ENCODE measurements around the gene GRIA2.

GRCh38 chr4:157225096-157225495 is 4.6 kb downstream of the GRIA2 start:
- TF ChIP-seq POLR2A (IDR thresholded peaks at IDR 0.05) (no peak), CTCF (IDR thresholded peaks at IDR 0.05) (no peak)

All from thyroid gland (tissue), 4 donors.